ENCODE data around the gene TPRG1. TPM values are rescaled to one million over a fixed set of nuclear protein-coding genes. Genes with fewer than 3 reads are reported as not detected.

Gene TPRG1
- total and polyA plus RNA-seq, 9 of the 15 experiments (the other 6 are each of a cell fraction or from before 2014, with no cell fraction given) = 0.01 TPM; not detected in 8

DNA sequence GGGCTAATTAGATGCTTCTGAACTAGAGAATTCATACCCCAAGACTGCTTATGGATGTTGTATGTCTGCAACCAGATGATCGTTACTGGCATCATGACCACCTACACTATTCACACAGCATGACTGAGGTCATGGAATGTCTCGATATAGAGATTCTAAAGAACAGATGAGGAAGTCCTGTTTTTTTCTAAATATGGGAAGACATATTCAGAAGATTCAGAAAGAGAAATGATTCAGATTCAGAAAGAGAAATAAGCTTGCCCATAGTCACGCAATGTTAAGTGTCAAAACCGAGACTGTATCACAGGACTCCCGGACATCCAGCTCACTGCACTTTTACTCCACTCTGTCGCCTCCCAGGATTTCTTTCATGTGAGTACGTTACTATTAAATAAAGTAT is 136.2 kb downstream of the TPRG1 start:
- Histone ChIP-seq H4K20me1 (replicated peaks; ENCODE audit: control insufficient read depth, insufficient read depth, low read length) (no peaks in the 10 kb centered on the region), H3K4me1 (replicated peaks in 1 of 2; ENCODE audit: control insufficient read depth in 2 of 2, insufficient read depth in 2 of 2, low read length in 2 of 2) (no peaks in the 10 kb centered on the region), H3K27ac (ENCODE audit: extremely low read depth, low read depth, low read length) (no peak overlapping the region), H3K9ac (ENCODE audit: insufficient read depth in 1 of 2, low read depth in 2 of 2, low read length in 2 of 2) (no peak overlapping the region), H3K79me2 (ENCODE audit: control insufficient read depth, insufficient read depth, low read length) (no peaks in the 10 kb centered on the region), H3K9me1 (ENCODE audit: control insufficient read depth, insufficient read depth, low read length) (no peaks in the 10 kb centered on the region), H2AFZ (ENCODE audit: low read depth, low read length) (no peak overlapping the region), H3K27me3 (ENCODE audit: control insufficient read depth in 2 of 2, insufficient read depth in 2 of 2, low read length in 2 of 2) (no peaks in the 10 kb centered on the region), H3K9me3 (replicated peaks; ENCODE audit: control insufficient read depth, insufficient read depth, low read depth, low read length) (peaks cover 2% of the 10 kb centered on the region; the same call in 1 of the 2 replicates), H3K4me2 (ENCODE audit: insufficient read depth, low read length) (no peak overlapping the region), H3K4me3 (no peak overlapping the region), H3K36me3 (ENCODE audit: control insufficient read depth, insufficient read depth, low read length) (no peaks in the 10 kb centered on the region)
- intact Hi-C loops (cut with micrococcal nuclease) = no loop called here
- in situ Hi-C loops (cut with MboI) = no loop called here
- POLR2A ChIA-PET = interaction anchor here (0.6 kb wide), 1 partner anchor 8 kb away, joined by 3 read pairs; no protein-coding TSS in a partner anchor
- no TSS peak for BruUV-seq (replicated peaks)
- no peak for FAIRE-seq
- TF ChIP-seq, protein P1, sequence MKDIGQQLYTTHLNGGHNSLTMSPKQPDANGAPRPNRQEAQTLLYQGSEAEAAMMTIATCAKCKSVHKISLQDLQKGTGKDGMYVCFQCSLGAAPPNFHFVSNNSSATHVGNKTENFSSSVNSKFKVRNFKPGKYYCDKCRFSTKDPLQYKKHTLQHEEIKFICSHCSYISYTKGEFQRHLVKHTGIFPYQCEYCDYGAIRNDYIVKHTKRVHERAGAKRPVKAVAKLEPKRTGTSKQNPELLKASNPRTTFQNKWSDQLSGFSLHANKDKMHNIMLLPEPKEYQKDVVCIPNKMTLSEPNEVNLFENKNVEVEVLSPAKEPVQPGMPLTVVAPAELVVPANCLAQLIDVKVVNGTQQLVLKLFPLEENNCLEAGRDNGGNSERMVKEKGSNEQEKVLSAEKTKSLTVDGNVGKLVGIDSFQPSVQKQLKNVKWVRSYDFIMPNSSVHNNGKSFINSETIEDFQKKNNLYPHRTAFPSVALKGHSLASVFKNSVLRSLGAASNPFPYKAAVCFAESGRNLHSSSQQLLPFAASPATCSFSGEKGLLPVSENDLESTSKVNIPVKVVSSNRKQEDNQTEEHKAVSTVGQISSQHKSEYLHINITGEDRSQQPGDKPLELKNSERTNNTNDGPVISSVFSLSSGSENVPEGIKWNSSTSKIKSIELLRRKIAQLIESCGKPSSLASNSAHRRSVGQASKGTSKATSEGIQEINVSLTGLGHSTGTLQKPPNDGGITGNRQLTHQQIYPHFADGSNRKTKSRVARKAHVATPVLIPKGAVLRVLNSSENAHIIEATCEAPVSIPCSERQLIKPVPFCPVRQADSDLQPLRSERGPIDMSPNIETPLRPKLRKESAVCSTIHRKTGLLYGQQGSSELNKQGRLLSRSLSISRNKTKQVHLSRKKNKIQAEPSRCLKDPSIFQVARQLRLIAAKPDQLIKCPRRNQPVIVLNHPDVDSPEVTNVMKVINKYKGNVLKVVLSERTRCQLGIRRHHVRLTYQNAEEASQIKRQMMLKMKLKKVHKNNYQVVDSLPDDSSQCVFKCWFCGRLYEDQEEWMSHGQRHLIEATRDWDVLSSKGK (CRISPR knock-in tag; IDR thresholded peaks at IDR 0.05) = no peak
- TF ChIP-seq, protein P2, sequence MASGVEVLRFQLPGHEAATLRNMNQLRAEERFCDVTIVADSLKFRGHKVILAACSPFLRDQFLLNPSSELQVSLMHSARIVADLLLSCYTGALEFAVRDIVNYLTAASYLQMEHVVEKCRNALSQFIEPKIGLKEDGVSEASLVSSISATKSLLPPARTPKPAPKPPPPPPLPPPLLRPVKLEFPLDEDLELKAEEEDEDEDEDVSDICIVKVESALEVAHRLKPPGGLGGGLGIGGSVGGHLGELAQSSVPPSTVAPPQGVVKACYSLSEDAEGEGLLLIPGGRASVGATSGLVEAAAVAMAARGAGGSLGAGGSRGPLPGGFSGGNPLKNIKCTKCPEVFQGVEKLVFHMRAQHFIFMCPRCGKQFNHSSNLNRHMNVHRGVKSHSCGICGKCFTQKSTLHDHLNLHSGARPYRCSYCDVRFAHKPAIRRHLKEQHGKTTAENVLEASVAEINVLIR (CRISPR knock-in tag; IDR thresholded peaks at IDR 0.05) = no peak
- no peak for DNase-seq (ENCODE audit: extremely low read depth in 1 of 4, low spot score in 3 of 4)
- 0% methylated on average over 7 of the region's 7 CpGs for WGBS (ENCODE audit: insufficient coverage, low coverage, missing lambda C conversion rate)
- no peak for ATAC-seq
- CTCF ChIA-PET (ENCODE audit: low intra/inter-chr PET ratio) = no interaction called here

Data from K562 (cell line).